Measurements from ENCODE around the gene OPALIN.

OPALIN gene

GRCh38 chr10:96299383-96299782 is 59.4 kb downstream of the OPALIN start:
- DNase-seq (ENCODE audit: low read depth) = no peak

GRCh38 chr10:96298362-96298761 is 60.4 kb downstream of the OPALIN start:
- DNase-seq (ENCODE audit: low read depth) = no peak

GRCh38 chr10:96297486-96297885 is 61.3 kb downstream of the OPALIN start:
- DNase-seq (ENCODE audit: low read depth) = no peak

GRCh38 chr10:96295475-96295874 is 63.3 kb downstream of the OPALIN start:
- DNase-seq (ENCODE audit: low read depth) = no peak

Measured in T follicular helper cell (primary cell).